ENCODE data around the gene PIP4K2A. TPM values are rescaled to one million over a fixed set of nuclear protein-coding genes. Genes with fewer than 3 reads are reported as not detected.

PIP4K2A gene
- total RNA-seq, 2 experiments from 2014 or later: 126 to 137 TPM

- peaks cover 11% of the 10 kb centered on the region for H3K36me3 Mint-ChIP-seq (ENCODE audit: low read depth)
Observed at GRCh38 chr10:22631185-22631584, 83.2 kb downstream of the PIP4K2A start.

GRCh38 chr10:22630234-22631174 is 83.9 kb downstream of the PIP4K2A start:
- peak; percentile 56 for DNase-seq
- H3K27ac Mint-ChIP-seq: peak overlapping the region; percentile 97
- no peaks in the 10 kb centered on the region for H3K9me3 Mint-ChIP-seq
- peak overlapping the region; percentile 74 for H3K4me3 Mint-ChIP-seq
- H3K36me3 Mint-ChIP-seq (ENCODE audit: low read depth): peaks cover 6% of the 10 kb centered on the region
- H3K27me3 Mint-ChIP-seq: no peaks in the 10 kb centered on the region
- ChIA-PET CTCF (interaction anchor here (0.7 to 5.3 kb wide), 10 partner anchors 11 to 170 kb away, joined by 3 to 28 read pairs (median 4); no protein-coding TSS in a partner anchor), POLR2A (interaction anchor here (0.9 to 13.0 kb wide), 16 partner anchors 15 to 314 kb away, joined by 3 to 198 read pairs (median 12); partner anchors contain the start of genes COMMD3 and PIP4K2A)
- peaks cover 95% of the 10 kb centered on the region for H3K4me1 Mint-ChIP-seq

More at GRCh38 chr10:22631185-22631584, 83.2 kb downstream of the PIP4K2A start:
- Mint-ChIP-seq H3K4me1 (peaks cover 93% of the 10 kb centered on the region), H3K27ac (peak overlapping the region; percentile 97), H3K9me3 (no peaks in the 10 kb centered on the region), H3K4me3 (peak overlapping the region; percentile 74), H3K27me3 (no peaks in the 10 kb centered on the region)
- no peak for DNase-seq
- CTCF ChIA-PET: interaction anchor here (0.9 to 5.3 kb wide), 6 partner anchors 15 to 51 kb away, joined by 3 to 28 read pairs (median 6); no protein-coding TSS in a partner anchor
- POLR2A ChIA-PET: interaction anchor here (1.0 to 13.0 kb wide), 14 partner anchors 11 to 83 kb away, joined by 3 to 198 read pairs (median 12); partner anchors contain the start of gene PIP4K2A

- Mint-ChIP-seq H3K27ac (peak overlapping the region; percentile 97), H3K36me3 (ENCODE audit: low read depth) (peaks cover 3% of the 10 kb centered on the region), H3K27me3 (no peaks in the 10 kb centered on the region), H3K4me1 (peaks cover 94% of the 10 kb centered on the region), H3K4me3 (peak overlapping the region; percentile 74), H3K9me3 (no peaks in the 10 kb centered on the region)
- peak; percentile 40 for DNase-seq
- CTCF ChIA-PET: interaction anchor here (0.7 to 5.3 kb wide), 11 partner anchors 10 to 171 kb away, joined by 3 to 28 read pairs (median 3); no protein-coding TSS in a partner anchor
- POLR2A ChIA-PET: interaction anchor here (1.1 to 13.0 kb wide), 15 partner anchors 14 to 84 kb away, joined by 3 to 198 read pairs (median 12); partner anchors contain the start of gene PIP4K2A
Observed at GRCh38 chr10:22629852-22630233, 84.5 kb downstream of the PIP4K2A start.

- Mint-ChIP-seq H3K27me3 (no peaks in the 10 kb centered on the region), H3K4me3 (no peak overlapping the region), H3K27ac (peak overlapping the region; percentile 69), H3K36me3 (ENCODE audit: low read depth) (peaks cover 5% of the 10 kb centered on the region), H3K9me3 (no peaks in the 10 kb centered on the region), H3K4me1 (peaks cover 94% of the 10 kb centered on the region)
- ChIA-PET POLR2A (interaction anchor here (1.5 to 13.0 kb wide), 11 partner anchors 13 to 85 kb away, joined by 3 to 198 read pairs (median 21); partner anchors contain the start of gene PIP4K2A), CTCF (interaction anchor here (0.6 to 5.3 kb wide), 7 partner anchors 9 to 615 kb away, joined by 3 to 28 read pairs (median 6); no protein-coding TSS in a partner anchor)
- DNase-seq: no peak
Observed at GRCh38 chr10:22629126-22629525, 85.3 kb downstream of the PIP4K2A start.

- CTCF ChIA-PET: interaction anchor here (1.1 to 5.3 kb wide), 6 partner anchors 16 to 43 kb away, joined by 3 to 28 read pairs (median 6); no protein-coding TSS in a partner anchor
- POLR2A ChIA-PET: interaction anchor here (1.4 to 13.0 kb wide), 6 partner anchors 12 to 53 kb away, joined by 5 to 198 read pairs (median 16); no protein-coding TSS in a partner anchor
Observed at GRCh38 chr10:22628309-22628708, 86.1 kb downstream of the PIP4K2A start.

GRCh38 chr10:22626784-22627183 is 87.6 kb downstream of the PIP4K2A start:
- peak overlapping the region; percentile 5 for H3K4me3 Mint-ChIP-seq
- no peak for DNase-seq
- ChIA-PET POLR2A (interaction anchor here (0.7 to 13.0 kb wide), 5 partner anchors 9 to 87 kb away, joined by 3 to 198 read pairs (median 3); partner anchors contain the start of gene PIP4K2A), CTCF (interaction anchor here (0.7 to 0.8 kb wide), 3 partner anchors 19 to 52 kb away, joined by 3 to 6 read pairs (median 4); no protein-coding TSS in a partner anchor)
- no peaks in the 10 kb centered on the region for H3K27me3 Mint-ChIP-seq
- H3K36me3 Mint-ChIP-seq (ENCODE audit: low read depth): peaks cover 7% of the 10 kb centered on the region
- no peaks in the 10 kb centered on the region for H3K9me3 Mint-ChIP-seq
- peak overlapping the region; percentile 38 for H3K27ac Mint-ChIP-seq
- peaks cover 89% of the 10 kb centered on the region for H3K4me1 Mint-ChIP-seq

More at GRCh38 chr10:22628309-22628708, 86.1 kb downstream of the PIP4K2A start:
- Mint-ChIP-seq H3K27ac (peak overlapping the region; percentile 57), H3K27me3 (no peaks in the 10 kb centered on the region), H3K4me1 (peaks cover 94% of the 10 kb centered on the region), H3K4me3 (no peak overlapping the region), H3K36me3 (ENCODE audit: low read depth) (peaks cover 5% of the 10 kb centered on the region), H3K9me3 (no peaks in the 10 kb centered on the region)
- no peak for DNase-seq

- ChIA-PET POLR2A (interaction anchor here (0.7 to 13.0 kb wide), 5 partner anchors 10 to 88 kb away, joined by 3 to 198 read pairs (median 3); partner anchors contain the start of gene PIP4K2A), CTCF (interaction anchor here (0.7 to 1.1 kb wide), 4 partner anchors 9 to 32 kb away, joined by 3 to 6 read pairs (median 3); no protein-coding TSS in a partner anchor)
- peak overlapping the region; percentile 57 for H3K27ac Mint-ChIP-seq
- H3K9me3 Mint-ChIP-seq: no peaks in the 10 kb centered on the region
- H3K4me3 Mint-ChIP-seq: no peak overlapping the region
- no peaks in the 10 kb centered on the region for H3K27me3 Mint-ChIP-seq
- no peak for DNase-seq
- H3K4me1 Mint-ChIP-seq: peaks cover 86% of the 10 kb centered on the region
- peaks cover 7% of the 10 kb centered on the region for H3K36me3 Mint-ChIP-seq (ENCODE audit: low read depth)
Observed at GRCh38 chr10:22625516-22626290, 88.7 kb downstream of the PIP4K2A start.

- Mint-ChIP-seq H3K4me3 (peak overlapping the region; percentile 20), H3K36me3 (ENCODE audit: low read depth) (peaks cover 10% of the 10 kb centered on the region), H3K4me1 (peaks cover 85% of the 10 kb centered on the region), H3K9me3 (no peaks in the 10 kb centered on the region), H3K27ac (peak overlapping the region; percentile 79), H3K27me3 (no peaks in the 10 kb centered on the region)
- DNase-seq: no peak
- ChIA-PET POLR2A (interaction anchor here (1.3 to 13.0 kb wide), 5 partner anchors 8 to 89 kb away, joined by 3 to 198 read pairs (median 6); no protein-coding TSS in a partner anchor), CTCF (interaction anchor here (1.1 kb wide), 1 partner anchor 8 kb away, joined by 3 read pairs; no protein-coding TSS in a partner anchor)
Observed at GRCh38 chr10:22624287-22624738, 90.1 kb downstream of the PIP4K2A start.

GRCh38 chr10:22623633-22624253 is 90.6 kb downstream of the PIP4K2A start:
- H3K4me3 Mint-ChIP-seq: no peak overlapping the region

GRCh38 chr10:22622242-22622806 is 92.1 kb downstream of the PIP4K2A start:
- POLR2A ChIA-PET: interaction anchor here (1.0 to 13.0 kb wide), 4 partner anchors 5 to 44 kb away, joined by 4 to 198 read pairs (median 102); no protein-coding TSS in a partner anchor
- Mint-ChIP-seq H3K9me3 (no peaks in the 10 kb centered on the region), H3K4me3 (no peak overlapping the region), H3K4me1 (peaks cover 85% of the 10 kb centered on the region), H3K36me3 (ENCODE audit: low read depth) (peaks cover 7% of the 10 kb centered on the region), H3K27ac (no peak overlapping the region), H3K27me3 (no peaks in the 10 kb centered on the region)
- CTCF ChIA-PET: no interaction called here
- DNase-seq: no peak

More at GRCh38 chr10:22623633-22624253, 90.6 kb downstream of the PIP4K2A start:
- peaks cover 84% of the 10 kb centered on the region for H3K4me1 Mint-ChIP-seq
- no peak for DNase-seq
- H3K27me3 Mint-ChIP-seq: no peaks in the 10 kb centered on the region
- POLR2A ChIA-PET: interaction anchor here (0.7 to 13.0 kb wide), 9 partner anchors 8 to 107 kb away, joined by 3 to 198 read pairs (median 5); no protein-coding TSS in a partner anchor
- H3K36me3 Mint-ChIP-seq (ENCODE audit: low read depth): peaks cover 7% of the 10 kb centered on the region
- CTCF ChIA-PET: no interaction called here
- peak overlapping the region; percentile 79 for H3K27ac Mint-ChIP-seq
- H3K9me3 Mint-ChIP-seq: no peaks in the 10 kb centered on the region

GRCh38 chr10:22621726-22622125 is 92.7 kb downstream of the PIP4K2A start:
- no peaks in the 10 kb centered on the region for H3K27me3 Mint-ChIP-seq
- peaks cover 7% of the 10 kb centered on the region for H3K36me3 Mint-ChIP-seq (ENCODE audit: low read depth)
- H3K4me3 Mint-ChIP-seq: no peak overlapping the region
- DNase-seq: no peak
- no peak overlapping the region for H3K27ac Mint-ChIP-seq
- no peaks in the 10 kb centered on the region for H3K9me3 Mint-ChIP-seq
- CTCF ChIA-PET: no interaction called here
- peaks cover 85% of the 10 kb centered on the region for H3K4me1 Mint-ChIP-seq
- POLR2A ChIA-PET: interaction anchor here (1.9 to 13.0 kb wide), 3 partner anchors 6 to 60 kb away, joined by 5 to 198 read pairs (median 198); no protein-coding TSS in a partner anchor
